Uterus (tissue), 2 donors: ENCODE results near the gene NDC80.

Experiments
- CTCF ChIP-seq, 4 experiments: fragments of 200-600 bp in 2 of 4; fragments of 450-650 bp in 2 of 4; sonication (generic) in 2 of 4; IDR thresholded peaks; one replicate each; pipeline ENCODE4 v1.5.1; 2016 to 2019; ENCODE audit warnings: antibody characterized with exemption in 4 of 4, mild to moderate bottlenecking in 2 of 4, moderate library complexity in 1 of 4
- POLR2A ChIP-seq, 2 donors: fragments of 450-650 bp; IDR thresholded peaks; one replicate each; pipeline ENCODE4 v1.6.1; 2016; ENCODE audit warnings: antibody characterized with exemption in 2 of 2, mild to moderate bottlenecking in 1 of 2, moderate library complexity in 1 of 2

GRCh38 chr18:2610549-2610948, 39.2 kb downstream of the NDC80 start:
- TF ChIP-seq CTCF (IDR thresholded peaks at IDR 0.05), result no peak
- TF ChIP-seq POLR2A (IDR thresholded peaks at IDR 0.05), result no peak
